Measurements from ENCODE around the gene GRIK2. TPM values are rescaled to one million over a fixed set of nuclear protein-coding genes. Genes with fewer than 3 reads are reported as not detected.

Gene GRIK2
- total RNA-seq, 1 donor from 2014 or later = not detected

- intact Hi-C loops (cut with micrococcal nuclease) = no loop called here
- Mint-ChIP-seq H3K4me3 (ENCODE audit: low read depth) (no peak overlapping the region), H3K9me3 (no peaks in the 10 kb centered on the region), H3K36me3 (ENCODE audit: low read depth) (no peaks in the 10 kb centered on the region), H3K27me3 (ENCODE audit: low read depth) (no peaks in the 10 kb centered on the region), H3K4me1 (ENCODE audit: low read depth) (no peaks in the 10 kb centered on the region), H3K27ac (no peak overlapping the region)
- DNase-seq (ENCODE audit: low spot score) = no peak
Measured at GRCh38 chr6:101486124-101486523, 92.6 kb downstream of the GRIK2 start.

GRCh38 chr6:101486726-101487125, 93.2 kb downstream of the GRIK2 start:
- intact Hi-C loops (cut with micrococcal nuclease) = no loop called here
- H3K27me3 Mint-ChIP-seq (ENCODE audit: low read depth) = no peaks in the 10 kb centered on the region
- no peaks in the 10 kb centered on the region for H3K4me1 Mint-ChIP-seq (ENCODE audit: low read depth)
- H3K36me3 Mint-ChIP-seq (ENCODE audit: low read depth) = no peaks in the 10 kb centered on the region
- DNase-seq (ENCODE audit: low spot score) = no peak
- H3K4me3 Mint-ChIP-seq (ENCODE audit: low read depth) = no peak overlapping the region
- H3K27ac Mint-ChIP-seq = no peak overlapping the region
- H3K9me3 Mint-ChIP-seq = no peaks in the 10 kb centered on the region

- no peaks in the 10 kb centered on the region for H3K4me1 Mint-ChIP-seq (ENCODE audit: low read depth)
Measured at GRCh38 chr6:101489456-101489855, 95.9 kb downstream of the GRIK2 start.

GRCh38 chr6:101490857-101491256, 97.3 kb downstream of the GRIK2 start:
- Mint-ChIP-seq H3K27me3 (ENCODE audit: low read depth) (no peaks in the 10 kb centered on the region), H3K4me3 (ENCODE audit: low read depth) (no peak overlapping the region), H3K27ac (no peak overlapping the region), H3K4me1 (ENCODE audit: low read depth) (no peaks in the 10 kb centered on the region), H3K36me3 (ENCODE audit: low read depth) (no peaks in the 10 kb centered on the region), H3K9me3 (no peaks in the 10 kb centered on the region)
- intact Hi-C loops (cut with micrococcal nuclease) = no loop called here
- DNase-seq (ENCODE audit: low spot score) = no peak

More at GRCh38 chr6:101489456-101489855, 95.9 kb downstream of the GRIK2 start:
- no peak for DNase-seq (ENCODE audit: low spot score)
- intact Hi-C loops (cut with micrococcal nuclease) = no loop called here
- Mint-ChIP-seq H3K4me3 (ENCODE audit: low read depth) (no peak overlapping the region), H3K9me3 (no peaks in the 10 kb centered on the region), H3K36me3 (ENCODE audit: low read depth) (no peaks in the 10 kb centered on the region), H3K27me3 (ENCODE audit: low read depth) (no peaks in the 10 kb centered on the region), H3K27ac (no peak overlapping the region)

- intact Hi-C loops (cut with micrococcal nuclease) = no loop called here
- Mint-ChIP-seq H3K4me3 (ENCODE audit: low read depth) (no peak overlapping the region), H3K4me1 (ENCODE audit: low read depth) (no peaks in the 10 kb centered on the region), H3K9me3 (no peaks in the 10 kb centered on the region), H3K27ac (no peak overlapping the region), H3K36me3 (ENCODE audit: low read depth) (no peaks in the 10 kb centered on the region), H3K27me3 (ENCODE audit: low read depth) (no peaks in the 10 kb centered on the region)
- DNase-seq (ENCODE audit: low spot score) = no peak
Measured at GRCh38 chr6:101502818-101503217, 109.3 kb downstream of the GRIK2 start.

- no peak overlapping the region for H3K4me3 Mint-ChIP-seq (ENCODE audit: low read depth)
Measured at GRCh38 chr6:101509536-101509935, 116.0 kb downstream of the GRIK2 start.

GRCh38 chr6:101513181-101513580, 119.7 kb downstream of the GRIK2 start:
- H3K36me3 Mint-ChIP-seq (ENCODE audit: low read depth) = no peaks in the 10 kb centered on the region
- intact Hi-C loops (cut with micrococcal nuclease) = no loop called here
- H3K27me3 Mint-ChIP-seq (ENCODE audit: low read depth) = no peaks in the 10 kb centered on the region
- no peaks in the 10 kb centered on the region for H3K9me3 Mint-ChIP-seq
- H3K27ac Mint-ChIP-seq = no peak overlapping the region
- no peak for DNase-seq (ENCODE audit: low spot score)
- H3K4me1 Mint-ChIP-seq (ENCODE audit: low read depth) = no peaks in the 10 kb centered on the region
- H3K4me3 Mint-ChIP-seq (ENCODE audit: low read depth) = no peak overlapping the region

More at GRCh38 chr6:101509536-101509935, 116.0 kb downstream of the GRIK2 start:
- Mint-ChIP-seq H3K9me3 (no peaks in the 10 kb centered on the region), H3K27me3 (ENCODE audit: low read depth) (no peaks in the 10 kb centered on the region), H3K4me1 (ENCODE audit: low read depth) (no peaks in the 10 kb centered on the region), H3K27ac (no peak overlapping the region), H3K36me3 (ENCODE audit: low read depth) (no peaks in the 10 kb centered on the region)
- DNase-seq (ENCODE audit: low spot score) = no peak
- intact Hi-C loops (cut with micrococcal nuclease) = no loop called here

- no peak for DNase-seq (ENCODE audit: low spot score)
- Mint-ChIP-seq H3K4me1 (ENCODE audit: low read depth) (no peaks in the 10 kb centered on the region), H3K27me3 (ENCODE audit: low read depth) (no peaks in the 10 kb centered on the region), H3K4me3 (ENCODE audit: low read depth) (no peak overlapping the region), H3K27ac (no peak overlapping the region), H3K36me3 (ENCODE audit: low read depth) (no peaks in the 10 kb centered on the region), H3K9me3 (no peaks in the 10 kb centered on the region)
- intact Hi-C loops (cut with micrococcal nuclease) = no loop called here
Measured at GRCh38 chr6:101516578-101516977, 123.1 kb downstream of the GRIK2 start.

- no peaks in the 10 kb centered on the region for H3K4me1 Mint-ChIP-seq (ENCODE audit: low read depth)
- no peaks in the 10 kb centered on the region for H3K36me3 Mint-ChIP-seq (ENCODE audit: low read depth)
- no peak overlapping the region for H3K4me3 Mint-ChIP-seq (ENCODE audit: low read depth)
- H3K27ac Mint-ChIP-seq = no peak overlapping the region
- intact Hi-C loops (cut with micrococcal nuclease) = no loop called here
- no peak for DNase-seq (ENCODE audit: low spot score)
- H3K27me3 Mint-ChIP-seq (ENCODE audit: low read depth) = no peaks in the 10 kb centered on the region
- H3K9me3 Mint-ChIP-seq = no peaks in the 10 kb centered on the region
Measured at GRCh38 chr6:101517632-101518031, 124.1 kb downstream of the GRIK2 start.

GRCh38 chr6:101522254-101522653, 128.7 kb downstream of the GRIK2 start:
- intact Hi-C loops (cut with micrococcal nuclease) = no loop called here
- no peaks in the 10 kb centered on the region for H3K27me3 Mint-ChIP-seq (ENCODE audit: low read depth)

GRCh38 chr6:101527467-101527866, 134.0 kb downstream of the GRIK2 start:
- H3K9me3 Mint-ChIP-seq = no peaks in the 10 kb centered on the region
- intact Hi-C loops (cut with micrococcal nuclease) = no loop called here
- no peak overlapping the region for H3K4me3 Mint-ChIP-seq (ENCODE audit: low read depth)
- no peak for DNase-seq (ENCODE audit: low spot score)
- H3K27me3 Mint-ChIP-seq (ENCODE audit: low read depth) = no peaks in the 10 kb centered on the region
- no peaks in the 10 kb centered on the region for H3K36me3 Mint-ChIP-seq (ENCODE audit: low read depth)
- no peaks in the 10 kb centered on the region for H3K4me1 Mint-ChIP-seq (ENCODE audit: low read depth)
- no peak overlapping the region for H3K27ac Mint-ChIP-seq

More at GRCh38 chr6:101522254-101522653, 128.7 kb downstream of the GRIK2 start:
- Mint-ChIP-seq H3K36me3 (ENCODE audit: low read depth) (no peaks in the 10 kb centered on the region), H3K4me3 (ENCODE audit: low read depth) (no peak overlapping the region), H3K27ac (no peak overlapping the region), H3K9me3 (no peaks in the 10 kb centered on the region), H3K4me1 (ENCODE audit: low read depth) (no peaks in the 10 kb centered on the region)
- DNase-seq (ENCODE audit: low spot score) = no peak

GRCh38 chr6:101528801-101529200, 135.3 kb downstream of the GRIK2 start:
- Mint-ChIP-seq H3K27me3 (ENCODE audit: low read depth) (no peaks in the 10 kb centered on the region), H3K27ac (no peak overlapping the region), H3K36me3 (ENCODE audit: low read depth) (no peaks in the 10 kb centered on the region), H3K4me1 (ENCODE audit: low read depth) (no peaks in the 10 kb centered on the region), H3K9me3 (no peaks in the 10 kb centered on the region), H3K4me3 (ENCODE audit: low read depth) (no peak overlapping the region)
- DNase-seq (ENCODE audit: low spot score) = no peak
- intact Hi-C loops (cut with micrococcal nuclease) = no loop called here

- Mint-ChIP-seq H3K27me3 (ENCODE audit: low read depth) (no peaks in the 10 kb centered on the region), H3K9me3 (no peaks in the 10 kb centered on the region), H3K4me3 (ENCODE audit: low read depth) (no peak overlapping the region), H3K4me1 (ENCODE audit: low read depth) (no peaks in the 10 kb centered on the region), H3K27ac (no peak overlapping the region), H3K36me3 (ENCODE audit: low read depth) (no peaks in the 10 kb centered on the region)
- intact Hi-C loops (cut with micrococcal nuclease) = no loop called here
- DNase-seq (ENCODE audit: low spot score) = no peak
Measured at GRCh38 chr6:101531538-101531937, 138.0 kb downstream of the GRIK2 start.

GRCh38 chr6:101534386-101534785, 140.9 kb downstream of the GRIK2 start:
- no peaks in the 10 kb centered on the region for H3K9me3 Mint-ChIP-seq
- intact Hi-C loops (cut with micrococcal nuclease) = no loop called here

More at GRCh38 chr6:101534386-101534785, 140.9 kb downstream of the GRIK2 start:
- Mint-ChIP-seq H3K4me1 (ENCODE audit: low read depth) (no peaks in the 10 kb centered on the region), H3K27ac (no peak overlapping the region), H3K36me3 (ENCODE audit: low read depth) (no peaks in the 10 kb centered on the region), H3K4me3 (ENCODE audit: low read depth) (no peak overlapping the region), H3K27me3 (ENCODE audit: low read depth) (no peaks in the 10 kb centered on the region)
- DNase-seq (ENCODE audit: low spot score) = no peak

All from activated T-helper 2 cell treated with anti-CD3 and anti-CD28 coated beads, Interferon-gamma antibody, Interleukin-2, Interleukin-4, amounts not matched to agents 10 μg/mL and 5 μg/mL and 100 μg/mL, durations not matched to agents 14 hours and 24 hours and 36 hours (primary cell).